Hepatocyte (in vitro differentiated cells): ENCODE data around the gene YIF1B. TPM values are rescaled to one million over a fixed set of nuclear protein-coding genes. Genes with fewer than 3 reads are reported as not detected.
A peak's percentile ranks its signal among the peaks of the same experiment; 100 is the strongest.

Experiments used
- DNase-seq: peaks from one replicate; pipeline ENCODE4 v3.0.0-alpha.2; 2016; ENCODE audit warnings: low spot score
- H2AFZ ChIP-seq: fragments of 200-600 bp; sonication (generic); 2 replicates; pipeline ENCODE4 v1.6.0; 2016; ENCODE audit warnings: antibody characterized with exemption, mild to moderate bottlenecking
- H3K27ac ChIP-seq: fragments of 200-600 bp; sonication (generic); 2 replicates; pipeline ENCODE4 v1.5.1; 2016; ENCODE audit warnings: mild to moderate bottlenecking
- H3K27me3 ChIP-seq: fragments of 200-600 bp; sonication (generic); 2 replicates; pipeline ENCODE4 v1.6.1; 2016
- H3K36me3 ChIP-seq: fragments of 200-600 bp; sonication (generic); replicated peaks from 2 replicates; pipeline ENCODE4 v1.5.1; 2016; ENCODE audit warnings: low read depth; ENCODE audit not compliant: insufficient read depth
- H3K4me1 ChIP-seq: fragments of 200-600 bp; sonication (generic); 2 replicates; pipeline ENCODE4 v1.5.1; 2016; ENCODE audit warnings: mild to moderate bottlenecking, moderate library complexity; ENCODE audit not compliant: insufficient read depth
- H3K4me2 ChIP-seq: fragments of 200-600 bp; sonication (generic); 2 replicates; pipeline ENCODE4 v1.6.0; 2016
- H3K4me3 ChIP-seq: fragments of 200-600 bp; sonication (generic); 2 replicates; pipeline ENCODE4 v1.5.1; 2016; ENCODE audit warnings: mild to moderate bottlenecking
- H3K79me2 ChIP-seq: fragments of 200-600 bp; sonication (generic); 2 replicates; pipeline ENCODE4 v1.6.0; 2017; ENCODE audit warnings: mild to moderate bottlenecking
- H3K9me2 ChIP-seq: fragments of 200-600 bp; sonication (generic); replicated peaks from 2 replicates; pipeline ENCODE4 v1.6.0; 2017; ENCODE audit warnings: mild to moderate bottlenecking; ENCODE audit not compliant: insufficient read depth
- H3K9me3 ChIP-seq: fragments of 200-600 bp; sonication (generic); 2 replicates; pipeline ENCODE4 v1.5.1; 2016; ENCODE audit warnings: low read depth, mild to moderate bottlenecking
- H4K20me1 ChIP-seq: fragments of 200-600 bp; sonication (generic); 2 replicates; pipeline ENCODE4 v1.6.0; 2016; ENCODE audit warnings: mild to moderate bottlenecking; ENCODE audit not compliant: insufficient read depth, poor library complexity, severe bottlenecking
- CTCF ChIP-seq: fragments of 200-600 bp; sonication (generic); IDR thresholded peaks from 2 replicates; pipeline ENCODE4 v1.5.1; 2016; ENCODE audit warnings: antibody characterized with exemption, mild to moderate bottlenecking; ENCODE audit not compliant: poor library complexity
- EZH2 ChIP-seq: fragments of 200-600 bp; sonication (generic); IDR thresholded peaks from 2 replicates; pipeline ENCODE4 v1.6.1; 2016; ENCODE audit warnings: antibody characterized with exemption, mild to moderate bottlenecking, borderline replicate concordance
- EZH2phosphoT487 ChIP-seq: fragments of 200-600 bp; sonication (generic); IDR thresholded peaks from one replicate; pipeline ENCODE4 v1.6.1; 2018; ENCODE audit warnings: antibody characterized with exemption, mild to moderate bottlenecking, low read depth, moderate library complexity; ENCODE audit not compliant: unreplicated experiment, severe bottlenecking
- WGBS: methylation state at CpG from one replicate; pipeline ENCODE4 v1.1.6; 2016; ENCODE audit warnings: low lambda C conversion rate; ENCODE audit errors: missing lambda C conversion rate; 5-methylcytosine and 5-hydroxymethylcytosine counted together
- polyA plus RNA-seq: library from polyadenylated mRNA; unstranded; fragments of >200 nt; fragmentation: Nextera tagmentation; extraction: Ambion mirVana; gene quantifications from 2 replicates; pipeline ENCODE4 v1.2.1, GENCODE V29; 2016
- total RNA-seq: library from RNA; depleted of rRNA; stranded (reverse); fragments of >200 nt; gene quantifications from 2 replicates; pipeline ENCODE4 v1.2.3, GENCODE V29; 2014

Gene YIF1B
- total and polyA plus RNA-seq, 2 experiments from 2014 or later = 50.0 to 105 TPM

DNA sequence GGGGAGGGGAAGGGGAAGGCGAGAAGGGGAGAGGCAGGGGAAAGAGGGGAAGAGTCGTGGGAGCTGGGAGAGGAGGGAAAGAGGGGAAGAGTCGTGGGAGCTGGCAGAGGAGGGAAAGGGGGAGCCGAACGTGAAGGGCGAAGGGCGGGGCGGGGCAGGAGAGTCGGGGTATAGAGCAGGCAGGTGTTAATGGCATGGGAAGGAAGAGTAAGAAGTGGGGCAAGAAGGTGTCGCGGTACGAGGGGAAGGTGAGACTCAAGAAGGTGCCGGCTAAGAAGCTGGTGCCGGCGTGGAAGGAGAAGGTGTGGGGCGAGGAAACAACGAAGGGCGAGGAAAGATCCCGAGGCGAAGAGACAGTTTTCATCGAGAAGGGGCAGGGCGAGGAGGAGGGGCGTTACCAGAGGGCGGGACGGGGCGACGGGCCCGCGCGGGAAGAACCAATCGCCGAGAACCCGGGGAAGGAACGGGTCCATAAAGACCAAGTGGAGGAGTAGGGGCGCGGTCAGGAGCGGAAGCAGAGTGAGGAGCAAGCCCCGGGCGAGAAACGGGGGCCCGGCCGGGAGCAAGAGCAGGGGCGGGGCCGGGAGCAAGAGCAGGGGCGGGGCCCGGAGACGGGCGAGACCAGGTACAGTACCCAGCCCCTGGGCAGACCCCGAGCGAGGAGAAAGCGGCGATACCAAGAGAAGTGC is 20.3 kb upstream of the YIF1B start:
- WGBS = 1% methylated on average over 33 of the region's 52 CpGs
- H4K20me1 ChIP-seq = no peaks in the 10 kb centered on the region
- H3K9me3 ChIP-seq = no peaks in the 10 kb centered on the region
- peak overlapping the region; percentile 83 for H3K4me3 ChIP-seq
- TF ChIP-seq EZH2 (no peak), EZH2phosphoT487 (no peak), CTCF (no peak)
- peak; percentile 97 for DNase-seq
- H3K27me3 ChIP-seq = no peaks in the 10 kb centered on the region
- peak overlapping the region; percentile 97 for H3K27ac ChIP-seq
- no peaks in the 10 kb centered on the region for H3K36me3 ChIP-seq
- H3K79me2 ChIP-seq = peaks cover 6% of the 10 kb centered on the region
- H3K4me1 ChIP-seq = peaks cover 6% of the 10 kb centered on the region
- H2AFZ ChIP-seq = peak overlapping the region; percentile 68
- H3K9me2 ChIP-seq = no peaks in the 10 kb centered on the region
- peak overlapping the region; percentile 81 for H3K4me2 ChIP-seq

DNA sequence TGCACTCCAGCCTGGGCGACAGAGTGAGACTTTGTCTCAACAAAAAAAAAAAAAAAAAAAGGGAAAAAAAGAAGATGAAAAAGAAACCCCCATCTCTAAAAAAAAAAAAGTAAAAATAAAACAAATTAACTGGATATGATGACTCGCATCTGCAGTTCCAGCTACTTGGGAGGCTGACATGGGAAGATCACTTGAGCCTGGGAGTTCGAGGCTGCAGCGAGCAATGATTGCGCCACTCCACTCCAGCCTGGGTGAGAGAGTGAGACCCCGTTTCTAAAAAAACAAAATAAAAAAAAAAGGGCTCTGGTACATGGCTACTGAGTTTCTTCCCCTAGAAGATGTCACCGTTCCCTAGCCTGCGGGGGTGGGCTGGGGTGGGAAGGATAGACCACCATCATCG is 17.5 kb upstream of the YIF1B start:
- H3K4me1 ChIP-seq = peaks cover 6% of the 10 kb centered on the region
- H3K36me3 ChIP-seq = no peaks in the 10 kb centered on the region
- no peak for TF ChIP-seq CTCF
- no peak for TF ChIP-seq EZH2phosphoT487
- TF ChIP-seq EZH2 = no peak
- H3K27ac ChIP-seq = no peak overlapping the region
- no peak overlapping the region for H3K4me2 ChIP-seq
- no peaks in the 10 kb centered on the region for H3K9me2 ChIP-seq
- H4K20me1 ChIP-seq = no peaks in the 10 kb centered on the region
- 88% methylated on average over 9 of the region's 9 CpGs for WGBS
- H3K4me3 ChIP-seq = no peak overlapping the region
- H3K27me3 ChIP-seq = no peaks in the 10 kb centered on the region
- no peak overlapping the region for H2AFZ ChIP-seq
- H3K79me2 ChIP-seq = no peaks in the 10 kb centered on the region
- no peak for DNase-seq
- H3K9me3 ChIP-seq = no peaks in the 10 kb centered on the region

- Histone ChIP-seq H4K20me1 (no peaks in the 10 kb centered on the region), H3K9me3 (no peaks in the 10 kb centered on the region), H3K27me3 (no peaks in the 10 kb centered on the region), H3K4me2 (no peak overlapping the region), H3K27ac (no peak overlapping the region), H2AFZ (no peak overlapping the region), H3K4me1 (no peaks in the 10 kb centered on the region), H3K4me3 (no peak overlapping the region), H3K79me2 (no peaks in the 10 kb centered on the region), H3K36me3 (no peaks in the 10 kb centered on the region), H3K9me2 (no peaks in the 10 kb centered on the region)
- DNase-seq = no peak
- WGBS = 82% methylated on average over 1 of the region's 1 CpG
- no peak for TF ChIP-seq EZH2phosphoT487
- TF ChIP-seq EZH2 = no peak
- TF ChIP-seq CTCF = no peak
Measured at GRCh38 chr19:38331728-38332127, 16.0 kb upstream of the YIF1B start.
